HG02943 (cell line): Measurements from ENCODE around the gene MYCBP2.

Source experiments
- ATAC-seq: cut with Tn5 transposase; IDR thresholded peaks from one replicate; pipeline ENCODE4 v1.9.1; 2021; ENCODE audit warnings: mild to moderate bottlenecking, low read depth, moderate library complexity; ENCODE audit not compliant: unreplicated experiment

The MYCBP2 gene

DNA sequence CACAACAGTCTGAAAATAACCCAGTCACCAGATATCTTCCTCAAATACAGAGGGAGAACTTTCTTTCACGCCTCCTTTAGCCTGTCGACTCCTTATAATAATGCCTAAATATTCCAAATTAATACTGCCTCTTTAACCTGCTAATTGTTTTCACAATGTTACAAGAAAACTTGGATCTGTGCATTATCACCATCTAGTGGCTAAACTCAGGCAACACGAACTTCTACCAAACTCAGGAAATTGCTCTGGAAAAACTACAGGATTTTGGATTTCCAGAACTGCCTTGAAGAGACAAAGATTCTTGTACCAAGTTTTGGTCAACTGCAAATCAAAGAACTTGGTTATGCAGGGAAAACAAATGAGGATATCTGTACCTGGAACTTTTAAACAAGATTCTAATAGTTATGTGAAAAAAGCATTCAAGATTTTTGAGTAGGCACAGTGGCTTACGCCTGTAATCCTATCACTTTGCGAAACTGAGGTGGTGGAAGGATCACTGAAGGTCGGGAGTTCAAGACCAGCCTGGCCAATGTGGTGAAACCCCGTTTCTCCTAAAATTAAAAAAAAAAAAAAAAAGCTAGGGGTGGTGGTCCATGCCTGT is 324.2 kb downstream of the MYCBP2 start:
- ATAC-seq: no peak

DNA sequence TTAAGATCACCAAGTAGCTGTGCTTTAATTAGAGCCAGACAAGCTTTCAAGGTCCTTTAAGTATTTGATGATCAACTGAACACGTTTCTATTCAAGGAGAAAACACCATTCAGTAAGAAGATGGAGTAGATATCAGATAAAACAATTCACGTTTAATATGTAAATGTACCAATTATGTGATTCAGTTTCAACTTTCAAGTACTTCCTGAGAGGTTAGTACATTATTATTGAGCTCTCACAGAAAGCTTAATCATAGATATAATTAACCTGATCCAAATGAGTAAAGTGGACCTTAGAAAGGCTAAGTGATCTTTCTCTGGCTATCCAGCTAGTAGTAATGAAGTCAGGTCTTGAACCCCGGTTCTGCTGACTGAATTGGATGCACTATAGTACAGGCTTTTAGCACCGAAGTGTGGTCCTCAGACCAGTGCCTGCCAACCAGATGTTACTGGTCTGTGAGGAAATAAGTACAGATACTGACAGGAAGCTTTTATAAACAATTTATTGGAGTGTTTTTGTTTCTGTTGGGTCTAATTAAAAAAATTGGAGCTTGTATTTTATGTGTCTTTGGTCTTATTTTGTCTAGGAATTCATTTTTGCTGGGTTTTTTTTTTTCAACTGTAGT is 324.8 kb downstream of the MYCBP2 start:
- no peak for ATAC-seq

DNA sequence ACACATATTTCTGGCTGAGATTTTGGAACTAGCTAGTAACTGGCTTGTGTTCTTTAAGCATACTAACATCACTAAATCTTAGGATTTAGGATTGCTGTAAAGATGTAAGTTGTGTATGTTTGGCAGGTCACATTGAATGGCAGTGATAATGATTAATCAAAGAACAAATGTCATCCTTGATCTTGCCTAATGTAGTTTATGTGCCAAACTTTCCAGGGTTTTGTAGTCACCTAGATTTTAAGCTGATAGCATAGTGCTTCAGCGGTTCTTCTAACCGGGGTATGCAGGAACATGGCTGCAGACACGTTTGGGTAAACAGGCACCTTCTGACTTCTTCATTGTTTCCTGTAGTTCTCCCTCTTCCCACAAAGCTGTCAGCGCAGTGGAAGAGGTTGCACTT is 325.4 kb downstream of the MYCBP2 start:
- ATAC-seq: no peak

DNA sequence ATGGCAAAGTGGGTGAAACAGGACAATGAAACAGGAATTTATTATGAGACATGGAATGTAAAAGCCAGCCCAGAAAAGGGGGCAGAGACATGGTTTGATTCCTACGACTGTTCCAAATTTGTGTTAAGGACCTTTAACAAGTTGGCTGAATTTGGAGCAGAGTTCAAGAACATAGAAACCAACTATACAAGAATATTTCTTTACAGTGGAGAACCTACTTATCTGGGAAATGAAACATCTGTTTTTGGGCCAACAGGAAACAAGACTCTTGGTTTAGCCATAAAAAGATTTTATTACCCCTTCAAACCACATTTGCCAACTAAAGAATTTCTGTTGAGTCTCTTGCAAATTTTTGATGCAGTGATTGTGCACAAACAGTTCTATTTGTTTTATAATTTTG is 326.4 kb downstream of the MYCBP2 start:
- no peak for ATAC-seq
